NCI-H2029 (cell line): ENCODE measurements around the gene KAT7.
"Not testable (repeated sequence)": the region's sequence is repeated elsewhere in the genome, so short reads cannot be mapped to it uniquely, and the experiment has no call there.

Experiments used
- DNase-seq: peaks from one replicate; lab custom pipeline; 2025; lab: John Stamatoyannopoulos, UW

The KAT7 gene

GRCh38 chr17:49788478-49789242 lies at the start of gene KAT7:
Gene KAT7 (plus strand): TSS chr17:49788681. CDS start chr17:49788835, 154 bp downstream.
- peak; percentile 97 for DNase-seq

- peak; percentile 89 for DNase-seq
Observed at GRCh38 chr17:49739641-49740271, 48.7 kb upstream of the KAT7 start.

GRCh38 chr17:49741009-49741691 lies 47.3 kb upstream of the KAT7 start:
- DNase-seq, result no peak

- DNase-seq, result no peak
Observed at GRCh38 chr17:49741692-49742076, 46.8 kb upstream of the KAT7 start.

GRCh38 chr17:49742166-49742638 lies 46.3 kb upstream of the KAT7 start:
- DNase-seq, result no peak

GRCh38 chr17:49745175-49746139 lies 43.0 kb upstream of the KAT7 start:
- DNase-seq, result no peak

- no peak for DNase-seq
Observed at GRCh38 chr17:49746791-49747490, 41.5 kb upstream of the KAT7 start.

- DNase-seq, result no peak
Observed at GRCh38 chr17:49747632-49748031, 40.8 kb upstream of the KAT7 start.

GRCh38 chr17:49748223-49748622 lies 40.3 kb upstream of the KAT7 start:
- no peak for DNase-seq

- no peak for DNase-seq
Observed at GRCh38 chr17:49748791-49749190, 39.7 kb upstream of the KAT7 start.

GRCh38 chr17:49749730-49750129 lies 38.8 kb upstream of the KAT7 start:
- no peak for DNase-seq

- DNase-seq, result no peak
Observed at GRCh38 chr17:49752508-49752907, 36.0 kb upstream of the KAT7 start.

GRCh38 chr17:49753959-49754391 lies 34.5 kb upstream of the KAT7 start:
- no peak for DNase-seq

- DNase-seq, result no peak
Observed at GRCh38 chr17:49755663-49756283, 32.7 kb upstream of the KAT7 start.

- DNase-seq, result no peak
Observed at GRCh38 chr17:49756323-49757150, 31.9 kb upstream of the KAT7 start.

- no peak for DNase-seq
Observed at GRCh38 chr17:49757151-49757777, 31.2 kb upstream of the KAT7 start.

- not testable (repeated sequence) for DNase-seq
Observed at GRCh38 chr17:49758464-49759010, 29.9 kb upstream of the KAT7 start.

GRCh38 chr17:49759203-49759602 lies 29.3 kb upstream of the KAT7 start:
- DNase-seq, result no peak

- DNase-seq, result no peak
Observed at GRCh38 chr17:49760296-49760695, 28.2 kb upstream of the KAT7 start.
